HG02610 (cell line): Measurements from ENCODE around the gene CRY2.

Experiments used
- ATAC-seq: cut with Tn5 transposase; IDR thresholded peaks from one replicate; pipeline ENCODE4 v1.9.1; 2021; ENCODE audit warnings: mild to moderate bottlenecking, moderate library complexity; ENCODE audit not compliant: unreplicated experiment

The CRY2 gene

GRCh38 chr11:45927684-45928413 is 80.6 kb downstream of the CRY2 start:
- no peak for ATAC-seq

GRCh38 chr11:45928535-45929215 is 81.4 kb downstream of the CRY2 start:
- no peak for ATAC-seq

GRCh38 chr11:45929486-45930030 is 82.3 kb downstream of the CRY2 start:
- peak; percentile 13 for ATAC-seq

- peak; percentile 90 for ATAC-seq
These were observed 82.9 kb downstream of the CRY2 start for GRCh38 chr11:45930031-45930794.

GRCh38 chr11:45930951-45931570 is 83.8 kb downstream of the CRY2 start:
- no peak for ATAC-seq

GRCh38 chr11:45931739-45932138 is 84.5 kb downstream of the CRY2 start:
- ATAC-seq: no peak

GRCh38 chr11:45932217-45932616 is 84.9 kb downstream of the CRY2 start:
- no peak for ATAC-seq
